K562 (cell line): ENCODE measurements around the gene SEC24C. TPM values are rescaled to one million over a fixed set of nuclear protein-coding genes. Genes with fewer than 3 reads are reported as not detected.
A peak's percentile ranks its signal among the peaks of the same experiment; 100 is the strongest.

ENCODE experiments used
- ATAC-seq: fragments of 200-7000 bp; cut with Tn5 transposase; 3 replicates; pipeline ENCODE4 v1.9.1; 2020; ENCODE audit warnings: moderate library complexity
- BruUV-seq: library from RNA; stranded (reverse); fragments of 400-500 nt; replicated peaks from 2 replicates; lab custom pipeline; 2021; lab: Mats Ljungman, UMichigan
- CTCF ChIA-PET: fragments of 300-600 bp; formaldehyde crosslinking; extraction: SDS; loops from one replicate; lab custom pipeline; 2021; ENCODE audit warnings: low intra/inter-chr PET ratio; lab: Yijun Ruan, JAX
- POLR2A ChIA-PET: fragments of 300-600, 350-650 bp; sonication (Branson Sonifier 250); formaldehyde crosslinking; extraction: SDS; loops from one replicate; lab custom pipeline; 2021; ENCODE audit warnings: antibody characterized with exemption, inconsistent platforms; lab: Yijun Ruan, JAX
- DNase-seq, 4 experiments: peaks; one replicate each; pipeline versions ENCODE4 v3.0.0 to v3.0.0-alpha.2; 2011 to 2018; ENCODE audit warnings: low spot score in 3 of 4, mixed read lengths in 3 of 4; ENCODE audit errors: extremely low read depth in 1 of 4
- FAIRE-seq: peaks from 2 replicates; lab custom pipeline; 2011; peaks lifted over from hg19 to GRCh38; lab: Jason Lieb, UNC
- H2AFZ ChIP-seq: 2 replicates; pipeline ENCODE4 v1.6.0; 2011; ENCODE audit warnings: low read depth, low read length, control low read depth, inconsistent platforms
- H3K27ac ChIP-seq: fragments of 200-600 bp; 3 replicates; pipeline ENCODE4 v1.8.0; 2011; ENCODE audit warnings: low read depth, mild to moderate bottlenecking, control low read depth, inconsistent platforms, low read length, moderate library complexity, mixed read lengths; ENCODE audit errors: extremely low read depth
- H3K27me3 ChIP-seq, 2 experiments: fragments of 300-600 bp in 1 of 2; 2 replicates in 1 of 2; 3 replicates in 1 of 2; pipeline versions ENCODE4 v1.6.0 to v1.8.0; 2011; ENCODE audit warnings: inconsistent platforms in 2 of 2, low read length in 2 of 2, mild to moderate bottlenecking in 1 of 2, mixed read lengths in 1 of 2, moderate library complexity in 1 of 2; ENCODE audit not compliant: control insufficient read depth in 2 of 2, insufficient read depth in 2 of 2
- H3K36me3 ChIP-seq: fragments of 300-600 bp; 3 replicates; pipeline ENCODE4 v1.8.0; 2011; ENCODE audit warnings: mild to moderate bottlenecking, low read length, inconsistent platforms; ENCODE audit not compliant: control insufficient read depth, insufficient read depth
- H3K4me1 ChIP-seq, 2 experiments: fragments of 200-600 bp in 1 of 2; replicated peaks in 1 of 2; 2 replicates in 1 of 2; 3 replicates in 1 of 2; pipeline versions ENCODE4 v1.5.1 to v1.8.0; 2011; ENCODE audit warnings: inconsistent platforms in 2 of 2, low read length in 2 of 2, mild to moderate bottlenecking in 1 of 2, mixed read lengths in 1 of 2, moderate library complexity in 1 of 2; ENCODE audit not compliant: control insufficient read depth in 2 of 2, insufficient read depth in 2 of 2
- H3K4me2 ChIP-seq: 2 replicates; pipeline ENCODE4 v1.6.1; 2011; ENCODE audit warnings: low read length, control low read depth, inconsistent platforms, mixed read lengths; ENCODE audit not compliant: insufficient read depth
- H3K4me3 ChIP-seq: fragments of 200-600 bp; sonication (generic), shearing (Covaris generic); 2 replicates; pipeline ENCODE4 v1.5.1; 2016; ENCODE audit warnings: control low read depth, inconsistent platforms
- H3K79me2 ChIP-seq: fragments of 200-600 bp; 3 replicates; pipeline ENCODE4 v1.8.0; 2011; ENCODE audit warnings: low read length, inconsistent platforms; ENCODE audit not compliant: control insufficient read depth, insufficient read depth
- H3K9ac ChIP-seq, 2 experiments: 2 replicates each; pipeline versions ENCODE4 v1.6.0 to v1.6.1; 2011; ENCODE audit warnings: low read depth in 2 of 2, low read length in 2 of 2, control low read depth in 1 of 2, inconsistent platforms in 1 of 2, mild to moderate bottlenecking in 1 of 2, mixed read lengths in 1 of 2; ENCODE audit not compliant: insufficient read depth in 1 of 2
- H3K9me1 ChIP-seq: one replicate; pipeline ENCODE4 v1.6.0; 2011; ENCODE audit warnings: inconsistent platforms, mild to moderate bottlenecking, low read length, moderate library complexity; ENCODE audit not compliant: control insufficient read depth, insufficient read depth
- H3K9me3 ChIP-seq: replicated peaks from 2 replicates; pipeline ENCODE4 v1.5.1; 2011; ENCODE audit warnings: low read depth, low read length, inconsistent platforms; ENCODE audit not compliant: control insufficient read depth, insufficient read depth
- H4K20me1 ChIP-seq: replicated peaks from 2 replicates; pipeline ENCODE4 v1.6.1; 2011; ENCODE audit warnings: low read length, inconsistent platforms, mixed read lengths; ENCODE audit not compliant: control insufficient read depth, insufficient read depth
- ARID1B ChIP-seq: fragments of 450-650 bp; IDR thresholded peaks from 2 replicates; pipeline ENCODE4 v1.6.1; 2016; ENCODE audit warnings: antibody characterized with exemption, mild to moderate bottlenecking, inconsistent platforms
- BRD9 ChIP-seq: fragments of 450-650 bp; IDR thresholded peaks from 2 replicates; pipeline ENCODE4 v1.6.1; 2018; ENCODE audit warnings: low read depth; ENCODE audit not compliant: partially characterized antibody
- CAMTA2 ChIP-seq: fragments of 250-450 bp; sonication (Bioruptor Pico); conservative IDR thresholded peaks from 2 replicates; pipeline ENCODE4 v1.5.1; 2022
- ELF2 ChIP-seq: fragments of 250-450 bp; sonication (Bioruptor Pico); IDR thresholded peaks from 2 replicates; pipeline ENCODE4 v1.5.0; 2021; ENCODE audit warnings: mild to moderate bottlenecking
- GATAD2B ChIP-seq: fragments of 450-650 bp; IDR thresholded peaks from 2 replicates; pipeline ENCODE4 v1.6.1; 2017; ENCODE audit warnings: mild to moderate bottlenecking, borderline replicate concordance
- GTF2E2 ChIP-seq: fragments of 200-800 bp; sonication (Bioruptor generic); IDR thresholded peaks from 2 replicates; pipeline ENCODE4 v1.6.1; 2016; ENCODE audit warnings: missing genetic modification characterization, missing compliant biosample characterization
- GTF3C2 ChIP-seq: IDR thresholded peaks from 3 replicates; pipeline ENCODE4 v1.6.1; 2011; ENCODE audit warnings: borderline replicate concordance, mild to moderate bottlenecking, moderate library complexity; ENCODE audit not compliant: insufficient read length; ENCODE audit errors: extremely low read depth
- HDAC3 ChIP-seq: fragments of 450-650 bp; IDR thresholded peaks from 2 replicates; pipeline ENCODE4 v1.6.1; 2018; ENCODE audit warnings: borderline replicate concordance, mild to moderate bottlenecking, moderate library complexity; ENCODE audit not compliant: partially characterized antibody
- KLF13 ChIP-seq: fragments of 450-650 bp; IDR thresholded peaks from 2 replicates; pipeline ENCODE4 v1.6.1; 2016; ENCODE audit warnings: missing genetic modification characterization, low read depth, mild to moderate bottlenecking, missing compliant biosample characterization, moderate library complexity, borderline replicate concordance
- MEIS2 ChIP-seq: fragments of 450-650 bp; IDR thresholded peaks from 2 replicates; pipeline ENCODE4 v1.6.1; 2014; ENCODE audit warnings: mild to moderate bottlenecking; ENCODE audit not compliant: partially characterized antibody
- NFRKB ChIP-seq: fragments of 450-650 bp; IDR thresholded peaks from 2 replicates; pipeline ENCODE4 v1.6.1; 2016; ENCODE audit warnings: low read depth
- POLR2G ChIP-seq: fragments of 200-400 bp; formaldehyde crosslinking; IDR thresholded peaks from 2 replicates; pipeline ENCODE4 v1.6.1; 2017; ENCODE audit warnings: low read depth, mild to moderate bottlenecking, antibody characterized with exemption, low read length, moderate library complexity
- RBFOX2 ChIP-seq: fragments of 200-400 bp; formaldehyde crosslinking; IDR thresholded peaks from 2 replicates; pipeline ENCODE4 v1.6.1; 2017; ENCODE audit warnings: low read depth, mild to moderate bottlenecking, low read length, moderate library complexity
- TAL1 ChIP-seq: fragments of 450-650 bp; IDR thresholded peaks from 2 replicates; pipeline ENCODE4 v1.6.1; 2016; ENCODE audit warnings: mild to moderate bottlenecking
- ZNF217 ChIP-seq: sonication (generic); formaldehyde crosslinking; IDR thresholded peaks from 2 replicates; pipeline ENCODE4 v1.8.0; 2022; ENCODE audit warnings: mild to moderate bottlenecking, missing genetic modification reagents
- ZNF311 ChIP-seq: fragments of 250-450 bp; sonication (Bioruptor Pico); IDR thresholded peaks from 2 replicates; pipeline ENCODE4 v1.4.0; 2020; ENCODE audit warnings: mild to moderate bottlenecking, moderate library complexity
- WGBS: fragments of 100-300 bp; shearing (Covaris generic); methylation state at CpG from one replicate; pipeline ENCODE4 v1.1.6; 2016; ENCODE audit warnings: low coverage, mixed read lengths; ENCODE audit not compliant: insufficient coverage; ENCODE audit errors: missing lambda C conversion rate; 5-methylcytosine and 5-hydroxymethylcytosine counted together
- in situ Hi-C: fragments of 300-500 bp; cut with MboI; formaldehyde crosslinking; loops from 4 replicates; pipeline ENCODE4 v1.15.0; 2018; ENCODE audit warnings: inconsistent platforms, mixed read lengths
- intact Hi-C: fragments of 100-400 bp; cut with micrococcal nuclease; formaldehyde crosslinking; loops from 2 replicates; pipeline ENCODE4 v1.14.2; 2022
- polyA plus RNA-seq, 8 experiments: library from polyadenylated mRNA; depleted of rRNA in 4 of 8; stranded (reverse) in 5 of 8; unstranded in 3 of 8; fragments of >200 nt; fragmentation: Nextera tagmentation in 2 of 8; fragmentation: Illumina TruSeq in 1 of 8; extraction: Ambion mirVana in 2 of 8; extraction: Trizol in 1 of 8; gene quantifications; 2 replicates each; pipeline versions ENCODE4 v1.2.1 to v1.2.3, GENCODE V29; 2011 to 2014; ENCODE audit warnings: inconsistent platforms in 1 of 8, missing spikeins in 1 of 8
- total RNA-seq, 7 experiments: library from RNA; depleted of rRNA in 6 of 7; stranded (reverse); fragments of >200 nt in 6 of 7; fragmentation: Illumina TruSeq in 2 of 7; extraction: Trizol in 2 of 7; gene quantifications; 2 replicates each; pipeline versions ENCODE4 v1.2.1 to v1.2.3, GENCODE V29; 2011 to 2021; ENCODE audit warnings: low replicate concordance in 1 of 7

The SEC24C gene
- total and polyA plus RNA-seq, 9 of the 15 experiments (the other 6 are each of a cell fraction or from before 2014, with no cell fraction given) = 19.0 to 115 (median 70.5) TPM

DNA sequence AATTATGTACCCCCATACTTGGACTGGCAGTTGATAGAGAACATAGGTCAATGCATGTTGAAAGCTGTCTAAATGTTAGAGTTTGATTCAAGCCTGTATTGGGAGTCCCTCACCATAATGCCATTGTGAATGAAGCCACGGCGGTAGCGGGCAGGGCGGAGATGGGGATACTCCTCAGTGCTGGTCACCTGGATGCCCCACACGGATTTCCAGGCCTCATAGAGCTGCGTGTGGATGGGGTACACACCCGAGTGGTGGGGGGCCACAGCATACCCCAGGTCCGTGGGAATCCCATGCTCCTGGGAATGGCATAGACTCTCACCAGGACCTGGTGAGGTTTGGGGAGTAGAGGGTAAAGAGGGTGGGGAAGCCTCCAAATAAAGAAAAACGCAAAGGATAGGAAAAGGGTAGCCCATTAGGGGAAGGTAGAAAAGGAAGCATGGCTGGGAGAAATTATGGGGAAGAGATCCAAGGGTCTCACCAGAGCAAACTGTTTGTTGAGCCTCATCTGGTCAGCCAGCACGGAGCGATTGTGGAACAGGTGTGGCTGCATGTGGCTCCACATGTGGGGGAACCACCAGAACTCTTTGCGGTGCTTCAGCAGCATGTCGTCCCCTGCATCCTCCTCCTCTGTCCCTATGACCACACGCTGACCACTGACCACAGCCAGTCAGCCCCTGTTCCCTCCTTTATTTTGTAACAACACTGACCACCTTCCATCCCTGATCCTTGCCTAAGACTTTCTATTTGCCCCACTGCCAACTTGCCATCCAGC, 62.2 kb downstream of the SEC24C start:
- Histone ChIP-seq H4K20me1 (peaks cover 5% of the 10 kb centered on the region; the same call in 1 of the 2 replicates), H3K79me2 (peaks cover 11% of the 10 kb centered on the region), H3K4me2 (no peak overlapping the region), H3K9ac (peak overlapping the region in 1 of 2 experiments; percentile 76; a peak in 2 of 4 replicates), H2AFZ (no peak overlapping the region), H3K4me1 (peaks cover 23 to 34% of the 10 kb centered on the region in 2 experiments), H3K27me3 (no peaks in the 10 kb centered on the region), H3K9me3 (no peaks in the 10 kb centered on the region), H3K9me1 (no peaks in the 10 kb centered on the region), H3K36me3 (peaks cover 67% of the 10 kb centered on the region), H3K4me3 (no peak overlapping the region), H3K27ac (no peak overlapping the region)
- DNase-seq (no peak), FAIRE-seq (no peak), ATAC-seq (no peak)
- POLR2A ChIA-PET = interaction anchor here (0.6 to 3.6 kb wide), 4 partner anchors 7 to 669 kb away, joined by 3 to 20 read pairs (median 4); no protein-coding TSS in a partner anchor
- in situ Hi-C loops (no loop called here), intact Hi-C loops (no loop called here)
- TF ChIP-seq ZNF311 (CRISPR knock-in tag) (no peak), ARID1B (no peak), GTF2E2 (no peak), RBFOX2 (peak; percentile 38; the same call in 1 of the 2 replicates), HDAC3 (no peak), GATAD2B (no peak), ZNF217 (CRISPR knock-in tag) (no peak), MEIS2 (no peak), BRD9 (no peak), CAMTA2 (CRISPR knock-in tag) (no peak), GTF3C2 (no peak), TAL1 (no peak), KLF13 (no peak), NFRKB (no peak), ELF2 (CRISPR knock-in tag) (0 out of 2 replicates have a peak, but pooled peaks have one; percentile 30), POLR2G (0 out of 2 replicates have a peak, but pooled peaks have one; percentile 35)
- no TSS peak for BruUV-seq
- 82% methylated on average over 14 of the region's 14 CpGs for WGBS
- CTCF ChIA-PET = no interaction called here
